CD8-positive, alpha-beta memory T cell (primary cell): Measurements from ENCODE around the gene TACO1. TPM values are rescaled to one million over a fixed set of nuclear protein-coding genes. Genes with fewer than 3 reads are reported as not detected.

Experiments used
- CTCF ChIA-PET: fragments of 350-600 bp; sonication (Branson Sonifier 250); formaldehyde crosslinking; loops from one replicate; lab custom pipeline; 2021; ENCODE audit warnings: antibody characterized with exemption; lab: Charles Lee
- POLR2A ChIA-PET: fragments of 350-600 bp; sonication (Branson Sonifier 250); formaldehyde crosslinking; loops from one replicate; lab custom pipeline; 2021; ENCODE audit warnings: antibody characterized with exemption; lab: Charles Lee
- DNase-seq, 5 donors: peaks; one replicate each; pipeline versions ENCODE4 v3.0.0 to v3.0.0-alpha.2; 2020 to 2022; ENCODE audit warnings: mixed read lengths in 1 of 5
- H3K27ac ChIP-seq: one replicate; pipeline ENCODE4 v1.7.0; 2013; ENCODE audit warnings: low read depth, mild to moderate bottlenecking, low read length, moderate library complexity
- H3K27me3 ChIP-seq: 2 replicates; pipeline ENCODE4 v1.7.0; 2013; ENCODE audit warnings: low read length, mild to moderate bottlenecking; ENCODE audit not compliant: insufficient read depth, poor library complexity, severe bottlenecking
- H3K36me3 ChIP-seq: 2 replicates; pipeline ENCODE4 v1.7.0; 2013; ENCODE audit warnings: mild to moderate bottlenecking, low read length, moderate library complexity; ENCODE audit not compliant: insufficient read depth
- H3K4me1 ChIP-seq: 2 replicates; pipeline ENCODE4 v1.7.0; 2013; ENCODE audit warnings: mild to moderate bottlenecking, low read length, moderate library complexity; ENCODE audit not compliant: insufficient read depth
- H3K4me3 ChIP-seq: 2 replicates; pipeline ENCODE4 v1.7.0; 2013; ENCODE audit warnings: mild to moderate bottlenecking, low read length
- H3K9me3 ChIP-seq: 2 replicates; pipeline ENCODE4 v1.7.0; 2013; ENCODE audit warnings: mild to moderate bottlenecking, low read length
- H3K27ac Mint-ChIP-seq, 8 donors: one replicate each; pipeline ENCODE4 v1.8.0; 2020 to 2021; ENCODE audit warnings: mixed read lengths in 8 of 8, mild to moderate bottlenecking in 6 of 8, inconsistent platforms in 3 of 8, moderate library complexity in 3 of 8
- H3K27me3 Mint-ChIP-seq, 2 donors: one replicate each; pipeline ENCODE4 v1.8.0; 2020 to 2021; ENCODE audit warnings: mixed read lengths in 2 of 2, mild to moderate bottlenecking in 1 of 2, moderate library complexity in 1 of 2
- H3K36me3 Mint-ChIP-seq, 3 donors: one replicate each; pipeline ENCODE4 v1.8.0; 2020 to 2021; ENCODE audit warnings: mixed read lengths in 3 of 3, inconsistent platforms in 1 of 3, mild to moderate bottlenecking in 1 of 3
- H3K4me1 Mint-ChIP-seq, 3 donors: one replicate each; pipeline ENCODE4 v1.8.0; 2020 to 2021; ENCODE audit warnings: mixed read lengths in 3 of 3, inconsistent platforms in 1 of 3, mild to moderate bottlenecking in 1 of 3
- H3K4me3 Mint-ChIP-seq, 7 donors: one replicate each; pipeline ENCODE4 v1.8.0; 2020 to 2021; ENCODE audit warnings: mixed read lengths in 7 of 7, mild to moderate bottlenecking in 6 of 7, moderate library complexity in 4 of 7, inconsistent platforms in 2 of 7
- H3K9me3 Mint-ChIP-seq, 5 donors: one replicate each; pipeline ENCODE4 v1.8.0; 2020 to 2022; ENCODE audit warnings: mixed read lengths in 5 of 5, mild to moderate bottlenecking in 3 of 5, moderate library complexity in 2 of 5, inconsistent platforms in 1 of 5
- polyA plus RNA-seq: library from polyadenylated mRNA; unstranded; fragments of 300-500 nt; fragmentation: Illumina TruSeq; gene quantifications from one replicate; pipeline ENCODE4 v1.2.3, GENCODE V29; 2021
- total RNA-seq, 2 experiments: library from RNA; stranded (reverse); gene quantifications; one replicate each; pipeline ENCODE4 v1.2.3, GENCODE V29; 2021

TACO1 gene
- total and polyA plus RNA-seq, 3 experiments from 2014 or later: 18.3 to 40.0 (median 35.9) TPM

- Histone ChIP-seq H3K27ac (no peak overlapping the region), H3K36me3 (no peaks in the 10 kb centered on the region), H3K27me3 (no peaks in the 10 kb centered on the region), H3K4me3 (no peak overlapping the region), H3K9me3 (no peaks in the 10 kb centered on the region), H3K4me1 (peaks cover 15% of the 10 kb centered on the region)
- Mint-ChIP-seq H3K27ac (peak overlapping the region in 4 of 8 donors; percentile 15 to 50 (median 23)), H3K27me3 (no peaks in the 10 kb centered on the region), H3K4me3 (no peak overlapping the region), H3K9me3 (no peaks in the 10 kb centered on the region), H3K4me1 (peaks cover 55 to 87% (median 81%) of the 10 kb centered on the region in 3 donors), H3K36me3 (peaks cover 0 to 20% (median 4%) of the 10 kb centered on the region in 3 donors)
- ChIA-PET CTCF (interaction anchor here (1.5 kb wide), 1 partner anchor 139 kb away, joined by 3 read pairs; no protein-coding TSS in a partner anchor), POLR2A (no interaction called here)
- no peak for DNase-seq
These were observed 36.1 kb upstream of the TACO1 start for GRCh38 chr17:63564562-63564961.

- H3K4me1 Mint-ChIP-seq: peaks cover 55 to 85% (median 81%) of the 10 kb centered on the region in 3 donors
- peaks cover 0 to 31% (median 4%) of the 10 kb centered on the region in 3 donors for H3K36me3 Mint-ChIP-seq
- Histone ChIP-seq H3K27ac (no peak overlapping the region), H3K27me3 (no peaks in the 10 kb centered on the region), H3K9me3 (no peaks in the 10 kb centered on the region), H3K36me3 (no peaks in the 10 kb centered on the region), H3K4me3 (no peak overlapping the region), H3K4me1 (peaks cover 6% of the 10 kb centered on the region)
- no peaks in the 10 kb centered on the region for H3K9me3 Mint-ChIP-seq
- no peak overlapping the region for H3K4me3 Mint-ChIP-seq
- CTCF ChIA-PET: no interaction called here
- no peaks in the 10 kb centered on the region for H3K27me3 Mint-ChIP-seq
- POLR2A ChIA-PET: no interaction called here
- no peak for DNase-seq
- H3K27ac Mint-ChIP-seq: peak overlapping the region in 3 of 8 donors; percentile 12 to 56 (median 42)
These were observed 33.5 kb upstream of the TACO1 start for GRCh38 chr17:63567229-63567628.

- Mint-ChIP-seq H3K36me3 (peaks cover 0 to 31% (median 4%) of the 10 kb centered on the region in 3 donors), H3K4me3 (no peak overlapping the region), H3K9me3 (no peaks in the 10 kb centered on the region), H3K4me1 (peaks cover 47 to 81% (median 73%) of the 10 kb centered on the region in 3 donors), H3K27ac (peak overlapping the region in 6 of 8 donors; percentile 18 to 80 (median 40)), H3K27me3 (no peaks in the 10 kb centered on the region)
- Histone ChIP-seq H3K27me3 (no peaks in the 10 kb centered on the region), H3K4me1 (no peaks in the 10 kb centered on the region), H3K4me3 (no peak overlapping the region), H3K9me3 (no peaks in the 10 kb centered on the region), H3K27ac (no peak overlapping the region), H3K36me3 (no peaks in the 10 kb centered on the region)
- DNase-seq: no peak
- ChIA-PET CTCF (interaction anchor here (0.8 kb wide), 1 partner anchor 46 kb away, joined by 4 read pairs; no protein-coding TSS in a partner anchor), POLR2A (no interaction called here)
These were observed 32.1 kb upstream of the TACO1 start for GRCh38 chr17:63568563-63568962.

- Histone ChIP-seq H3K9me3 (no peaks in the 10 kb centered on the region), H3K4me1 (no peaks in the 10 kb centered on the region), H3K4me3 (no peak overlapping the region), H3K36me3 (no peaks in the 10 kb centered on the region), H3K27ac (no peak overlapping the region), H3K27me3 (no peaks in the 10 kb centered on the region)
- Mint-ChIP-seq H3K9me3 (no peaks in the 10 kb centered on the region), H3K27ac (peak overlapping the region in 6 of 8 donors; percentile 10 to 83 (median 41)), H3K36me3 (peaks cover 0 to 35% (median 4%) of the 10 kb centered on the region in 3 donors), H3K27me3 (no peaks in the 10 kb centered on the region), H3K4me1 (peaks cover 44 to 74% (median 64%) of the 10 kb centered on the region in 3 donors), H3K4me3 (no peak overlapping the region)
- no peak for DNase-seq
- POLR2A ChIA-PET: no interaction called here
- CTCF ChIA-PET: no interaction called here
These were observed 28.9 kb upstream of the TACO1 start for GRCh38 chr17:63571632-63572310.

- peaks cover 3% of the 10 kb centered on the region for H3K36me3 ChIP-seq
- H3K27ac ChIP-seq: no peak overlapping the region
- H3K27ac Mint-ChIP-seq: peak overlapping the region in 3 of 8 donors; percentile 9 to 40 (median 21)
These were observed 27.1 kb upstream of the TACO1 start for GRCh38 chr17:63573634-63574033.

GRCh38 chr17:63578027-63578768 is 22.5 kb upstream of the TACO1 start:
- Histone ChIP-seq H3K27ac (no peak overlapping the region), H3K36me3 (peaks cover 28% of the 10 kb centered on the region), H3K27me3 (no peaks in the 10 kb centered on the region), H3K4me1 (no peaks in the 10 kb centered on the region), H3K9me3 (no peaks in the 10 kb centered on the region), H3K4me3 (no peak overlapping the region)
- ChIA-PET CTCF (no interaction called here), POLR2A (no interaction called here)
- peaks cover 10 to 70% (median 19%) of the 10 kb centered on the region in 3 donors for H3K36me3 Mint-ChIP-seq
- H3K27me3 Mint-ChIP-seq: no peaks in the 10 kb centered on the region
- peak overlapping the region in 6 of 8 donors; percentile 1 to 59 (median 45) for H3K27ac Mint-ChIP-seq
- DNase-seq: no peak
- peaks cover 23 to 39% (median 29%) of the 10 kb centered on the region in 3 donors for H3K4me1 Mint-ChIP-seq
- no peaks in the 10 kb centered on the region for H3K9me3 Mint-ChIP-seq
- H3K4me3 Mint-ChIP-seq: no peak overlapping the region

More at GRCh38 chr17:63573634-63574033, 27.1 kb upstream of the TACO1 start:
- ChIA-PET POLR2A (no interaction called here), CTCF (interaction anchor here (1.2 to 1.5 kb wide), 2 partner anchors 39 to 148 kb away, joined by 3 to 5 read pairs; no protein-coding TSS in a partner anchor)
- Mint-ChIP-seq H3K4me3 (no peak overlapping the region), H3K9me3 (no peaks in the 10 kb centered on the region), H3K27me3 (no peaks in the 10 kb centered on the region), H3K36me3 (peaks cover 0 to 45% (median 2%) of the 10 kb centered on the region in 3 donors), H3K4me1 (peaks cover 39 to 69% (median 61%) of the 10 kb centered on the region in 3 donors)
- Histone ChIP-seq H3K4me1 (no peaks in the 10 kb centered on the region), H3K4me3 (no peak overlapping the region), H3K27me3 (no peaks in the 10 kb centered on the region), H3K9me3 (no peaks in the 10 kb centered on the region)
- no peak for DNase-seq

GRCh38 chr17:63578769-63579111 is 22.0 kb upstream of the TACO1 start:
- POLR2A ChIA-PET: no interaction called here
- peaks cover 34% of the 10 kb centered on the region for H3K36me3 ChIP-seq

GRCh38 chr17:63579633-63580032 is 21.1 kb upstream of the TACO1 start:
- Mint-ChIP-seq H3K36me3 (peaks cover 12 to 76% (median 19%) of the 10 kb centered on the region in 3 donors), H3K27ac (peak overlapping the region in 2 of 8 donors; percentile 53 to 80), H3K4me3 (no peak overlapping the region), H3K27me3 (no peaks in the 10 kb centered on the region), H3K4me1 (peaks cover 20 to 38% (median 28%) of the 10 kb centered on the region in 3 donors), H3K9me3 (no peaks in the 10 kb centered on the region)
- CTCF ChIA-PET: no interaction called here
- H3K4me3 ChIP-seq: no peak overlapping the region
- H3K27ac ChIP-seq: no peak overlapping the region
- DNase-seq: no peak
- H3K4me1 ChIP-seq: no peaks in the 10 kb centered on the region
- H3K27me3 ChIP-seq: no peaks in the 10 kb centered on the region
- peaks cover 38% of the 10 kb centered on the region for H3K36me3 ChIP-seq
- no peaks in the 10 kb centered on the region for H3K9me3 ChIP-seq
- POLR2A ChIA-PET: no interaction called here

More at GRCh38 chr17:63578769-63579111, 22.0 kb upstream of the TACO1 start:
- peaks cover 12 to 74% (median 19%) of the 10 kb centered on the region in 3 donors for H3K36me3 Mint-ChIP-seq
- Histone ChIP-seq H3K4me3 (no peak overlapping the region), H3K9me3 (no peaks in the 10 kb centered on the region), H3K27ac (no peak overlapping the region), H3K4me1 (no peaks in the 10 kb centered on the region), H3K27me3 (no peaks in the 10 kb centered on the region)
- CTCF ChIA-PET: no interaction called here
- H3K9me3 Mint-ChIP-seq: no peaks in the 10 kb centered on the region
- no peaks in the 10 kb centered on the region for H3K27me3 Mint-ChIP-seq
- peaks cover 24 to 39% (median 28%) of the 10 kb centered on the region in 3 donors for H3K4me1 Mint-ChIP-seq
- DNase-seq: no peak
- no peak overlapping the region for H3K4me3 Mint-ChIP-seq
- peak overlapping the region in 2 of 8 donors; percentile 17 to 81 for H3K27ac Mint-ChIP-seq
